ENCODE measurements around the gene FOXF2. TPM values are rescaled to one million over a fixed set of nuclear protein-coding genes. Genes with fewer than 3 reads are reported as not detected.
A peak's percentile ranks its signal among the peaks of the same experiment; 100 is the strongest.

Gene FOXF2
- total RNA-seq, 1 donor from 2014 or later: 5.2 TPM

GRCh38 chr6:1386038-1386709, 3.2 kb upstream of the FOXF2 start:
- Histone ChIP-seq H3K27ac (no peak overlapping the region), H3K4me1 (peaks cover 24 to 25% of the 10 kb centered on the region in 2 donors), H3K9me3 (no peaks in the 10 kb centered on the region), H3K27me3 (peaks cover 23% of the 10 kb centered on the region), H3K4me3 (no peak overlapping the region), H3K36me3 (no peaks in the 10 kb centered on the region)
- DNase-seq (ENCODE audit: low spot score in 2 of 2): peak in 1 of 2 donors; percentile 27
- no peak for TF ChIP-seq CTCF (IDR thresholded peaks at IDR 0.05)
- intact Hi-C loops (cut with DNase I): no loop called here

GRCh38 chr6:1387538-1387875, 1.9 kb upstream of the FOXF2 start:
- DNase-seq (ENCODE audit: low spot score in 2 of 2): no peak
- Histone ChIP-seq H3K27ac (no peak overlapping the region), H3K4me1 (peaks cover 17 to 18% of the 10 kb centered on the region in 2 donors), H3K36me3 (no peaks in the 10 kb centered on the region), H3K27me3 (peaks cover 18% of the 10 kb centered on the region), H3K9me3 (no peaks in the 10 kb centered on the region), H3K4me3 (no peak overlapping the region)
- intact Hi-C loops (cut with DNase I): no loop called here
- no peak for TF ChIP-seq CTCF (IDR thresholded peaks at IDR 0.05)

GRCh38 chr6:1387876-1388629, 1.3 kb upstream of the FOXF2 start:
- peaks cover 17 to 18% of the 10 kb centered on the region in 2 donors for H3K4me1 ChIP-seq
- intact Hi-C loops (cut with DNase I): no loop called here
- no peak overlapping the region for H3K27ac ChIP-seq
- peaks cover 12% of the 10 kb centered on the region for H3K27me3 ChIP-seq
- no peaks in the 10 kb centered on the region for H3K9me3 ChIP-seq
- no peak for TF ChIP-seq CTCF (IDR thresholded peaks at IDR 0.05)
- no peak for DNase-seq (ENCODE audit: low spot score in 2 of 2)
- no peak overlapping the region for H3K4me3 ChIP-seq
- H3K36me3 ChIP-seq: no peaks in the 10 kb centered on the region

- H3K27me3 ChIP-seq: peaks cover 9% of the 10 kb centered on the region
- H3K36me3 ChIP-seq: no peaks in the 10 kb centered on the region
- intact Hi-C loops (cut with DNase I): no loop called here
- peaks cover 13 to 20% of the 10 kb centered on the region in 2 donors for H3K4me1 ChIP-seq
- peak in 1 of 2 donors; percentile 54 for DNase-seq (ENCODE audit: low spot score in 2 of 2)
- H3K4me3 ChIP-seq: peak overlapping the region; percentile 35 to 68
- TF ChIP-seq CTCF (IDR thresholded peaks at IDR 0.05): no peak
- no peaks in the 10 kb centered on the region for H3K9me3 ChIP-seq
- no peak overlapping the region for H3K27ac ChIP-seq
Measured at GRCh38 chr6:1388630-1389368, 577 bp upstream of the FOXF2 start.

GRCh38 chr6:1390133-1390945, 963 bp downstream of the FOXF2 start:
- Histone ChIP-seq H3K36me3 (no peaks in the 10 kb centered on the region), H3K4me1 (peaks cover 9 to 15% of the 10 kb centered on the region in 2 donors), H3K27ac (no peak overlapping the region), H3K9me3 (no peaks in the 10 kb centered on the region), H3K4me3 (peak overlapping the region; percentile 35 to 68), H3K27me3 (peaks cover 13% of the 10 kb centered on the region)
- no peak for DNase-seq (ENCODE audit: low spot score in 2 of 2)
- TF ChIP-seq CTCF (IDR thresholded peaks at IDR 0.05): no peak
- intact Hi-C loops (cut with DNase I): no loop called here

All from ascending aorta (tissue), 2 donors.